Stimulated activated CD4-positive, alpha-beta T cell treated with anti-CD3 and anti-CD28 coated beads, Interleukin-12 subunit alpha, Interleukin-12 subunit beta, amount 100 ng/mL, for 48 hours (primary cell): Measurements from ENCODE around the gene RTN4RL1.

Experiments
- DNase-seq, 3 donors: peaks; one replicate each; pipeline ENCODE4 v3.0.0-alpha.2; 2020; ENCODE audit warnings: low read depth in 2 of 3, low spot score in 1 of 3

RTN4RL1 gene

GRCh38 chr17:2047590-2047989 is 22.5 kb upstream of the RTN4RL1 start:
- DNase-seq, result no peak

DNA sequence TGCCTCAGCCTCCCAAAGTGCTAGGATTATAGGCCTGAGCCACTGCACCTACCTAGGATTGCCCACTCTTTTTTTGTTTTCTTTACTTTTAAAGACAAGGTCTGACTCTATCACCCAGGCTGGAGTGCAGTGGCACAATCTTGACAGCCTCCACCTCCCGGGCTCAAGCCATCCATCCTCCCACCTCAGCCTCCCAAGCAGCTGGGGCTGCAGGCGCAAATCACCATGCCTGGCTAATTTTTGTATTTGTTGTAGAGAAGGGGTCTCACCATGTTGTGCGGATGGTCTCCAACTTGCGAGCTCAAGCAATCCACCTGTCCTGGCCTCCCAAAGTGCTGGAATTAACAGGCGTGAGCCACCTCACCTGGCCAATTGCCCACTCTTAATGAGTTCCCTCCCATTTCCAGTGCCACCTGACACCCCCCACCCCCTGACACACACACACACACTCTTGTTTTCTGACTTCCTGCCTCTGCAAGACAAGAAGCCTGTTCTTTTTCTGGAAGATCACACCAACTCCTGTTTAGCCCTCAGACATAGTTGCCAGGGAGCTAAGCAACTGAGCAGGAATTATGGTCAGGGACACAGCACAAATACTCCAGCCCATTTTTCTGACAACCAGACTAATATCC is 19.2 kb upstream of the RTN4RL1 start:
- no peak for DNase-seq

DNA sequence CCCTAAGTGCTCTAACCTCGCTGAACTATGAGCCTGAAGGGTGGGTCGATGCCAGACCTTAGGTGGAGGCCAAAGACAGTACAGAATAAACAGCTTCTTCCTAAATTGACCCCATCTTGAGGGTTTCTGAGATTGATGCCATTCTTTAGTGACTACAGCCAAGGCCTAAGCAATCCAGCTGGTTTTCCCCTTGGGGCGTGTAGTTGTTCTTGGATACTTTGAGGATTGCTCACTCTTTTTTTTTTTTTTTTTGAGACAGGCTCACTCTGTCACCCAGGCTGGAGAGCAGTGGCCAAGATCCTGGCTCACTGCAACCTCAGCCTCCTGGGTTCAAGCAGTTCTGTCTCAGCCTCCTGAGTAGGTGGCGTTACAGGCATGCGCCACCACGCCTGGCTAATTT is 18.7 kb upstream of the RTN4RL1 start:
- DNase-seq, result no peak

DNA sequence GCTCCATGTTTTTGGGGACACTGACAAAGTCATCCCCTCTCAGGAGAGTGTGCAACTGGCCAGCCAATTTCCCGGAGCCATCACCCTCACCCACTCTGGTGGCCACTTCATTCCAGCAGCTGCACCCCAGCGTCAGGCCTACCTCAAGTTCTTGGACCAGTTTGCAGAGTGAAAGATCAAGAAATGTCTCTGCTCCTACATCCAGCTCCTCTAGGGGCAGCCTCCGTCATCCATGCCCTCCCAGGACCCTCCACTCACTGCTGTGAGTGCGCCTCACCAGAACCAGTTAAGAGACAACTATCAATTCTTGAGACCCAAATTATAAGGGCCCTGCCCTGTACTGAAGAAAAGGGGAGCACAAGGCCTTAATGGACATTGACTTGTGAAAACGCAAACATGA is 17.8 kb upstream of the RTN4RL1 start:
- DNase-seq, result no peak

GRCh38 chr17:2042390-2042847 is 17.3 kb upstream of the RTN4RL1 start:
- DNase-seq, result no peak

GRCh38 chr17:2041561-2042389 is 16.6 kb upstream of the RTN4RL1 start, which contains the start of gene OVCA2:
TSS of gene OVCA2 (plus strand) at chr17:2042022. CDS start at chr17:2042048, 26 bp downstream.
- DNase-seq, result peak; percentile 91 to 96 (median 93)

GRCh38 chr17:2040942-2041560 is 15.9 kb upstream of the RTN4RL1 start:
- DNase-seq, result no peak

GRCh38 chr17:2040219-2040827 is 15.2 kb upstream of the RTN4RL1 start:
- DNase-seq, result no peak

DNA sequence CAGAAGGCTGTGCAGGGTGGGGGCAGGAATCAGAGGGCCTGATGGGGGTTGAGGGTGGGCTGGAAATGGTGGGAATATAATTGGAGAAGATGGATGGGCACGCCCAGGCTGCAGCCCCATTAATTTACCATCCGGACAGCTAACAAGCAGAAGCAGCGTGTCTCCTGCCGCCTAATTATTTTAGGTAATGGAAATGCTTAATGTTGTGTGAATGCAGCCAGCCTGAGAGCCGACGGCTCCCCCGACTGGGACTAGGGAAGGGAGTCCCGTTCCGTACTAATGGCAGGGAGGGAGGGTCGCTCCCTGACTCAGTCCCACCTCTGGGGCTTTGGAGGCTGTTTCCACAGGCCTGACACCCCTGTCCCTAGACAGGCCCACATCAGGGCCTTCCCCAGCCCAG is 12.0 kb upstream of the RTN4RL1 start:
- no peak for DNase-seq

DNA sequence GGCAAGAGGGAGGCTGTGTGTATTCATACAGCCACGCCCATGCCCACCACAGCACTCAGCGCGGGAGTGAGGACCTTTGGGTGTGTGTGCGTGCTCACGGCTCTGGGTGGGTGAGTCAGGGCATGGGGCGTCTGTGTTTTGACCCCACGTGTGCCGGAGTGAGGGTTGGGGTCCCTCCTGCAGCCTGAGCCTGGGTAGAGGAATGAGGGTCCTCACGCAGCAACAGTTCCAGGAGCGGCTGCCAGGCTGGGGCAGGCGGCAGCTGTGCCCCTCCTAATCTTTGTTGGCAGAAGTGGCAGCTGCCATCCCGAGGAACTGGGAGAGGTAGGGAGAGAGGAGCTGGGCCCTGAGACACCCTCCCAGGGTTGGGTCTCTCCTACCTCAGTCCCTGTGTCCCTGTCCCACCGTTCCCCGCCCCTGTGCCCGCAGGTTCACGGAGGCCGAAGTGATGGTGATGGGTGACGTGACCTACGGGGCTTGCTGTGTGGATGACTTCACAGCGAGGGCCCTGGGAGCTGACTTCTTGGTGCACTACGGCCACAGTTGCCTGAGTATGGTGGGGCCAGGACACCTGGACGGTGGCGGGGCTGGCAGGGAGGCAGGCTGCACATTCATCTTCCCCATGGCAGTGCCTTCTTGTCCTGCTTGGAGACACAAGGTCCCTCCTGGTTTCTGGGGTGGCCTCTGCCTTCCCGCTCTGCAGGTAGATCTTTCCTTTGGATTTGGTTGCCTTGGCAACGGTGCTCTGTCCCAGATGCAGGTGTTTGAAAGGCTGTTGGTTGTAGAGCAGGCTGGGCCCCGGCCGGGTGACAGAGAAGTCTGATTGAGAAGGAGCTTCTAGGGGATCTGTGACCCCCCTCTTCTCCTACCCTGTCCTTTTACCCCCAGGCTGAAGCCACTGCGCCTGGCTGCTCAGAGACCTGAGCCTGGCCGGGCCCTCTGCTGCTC is 10.7 kb upstream of the RTN4RL1 start:
- no peak for DNase-seq

DNA sequence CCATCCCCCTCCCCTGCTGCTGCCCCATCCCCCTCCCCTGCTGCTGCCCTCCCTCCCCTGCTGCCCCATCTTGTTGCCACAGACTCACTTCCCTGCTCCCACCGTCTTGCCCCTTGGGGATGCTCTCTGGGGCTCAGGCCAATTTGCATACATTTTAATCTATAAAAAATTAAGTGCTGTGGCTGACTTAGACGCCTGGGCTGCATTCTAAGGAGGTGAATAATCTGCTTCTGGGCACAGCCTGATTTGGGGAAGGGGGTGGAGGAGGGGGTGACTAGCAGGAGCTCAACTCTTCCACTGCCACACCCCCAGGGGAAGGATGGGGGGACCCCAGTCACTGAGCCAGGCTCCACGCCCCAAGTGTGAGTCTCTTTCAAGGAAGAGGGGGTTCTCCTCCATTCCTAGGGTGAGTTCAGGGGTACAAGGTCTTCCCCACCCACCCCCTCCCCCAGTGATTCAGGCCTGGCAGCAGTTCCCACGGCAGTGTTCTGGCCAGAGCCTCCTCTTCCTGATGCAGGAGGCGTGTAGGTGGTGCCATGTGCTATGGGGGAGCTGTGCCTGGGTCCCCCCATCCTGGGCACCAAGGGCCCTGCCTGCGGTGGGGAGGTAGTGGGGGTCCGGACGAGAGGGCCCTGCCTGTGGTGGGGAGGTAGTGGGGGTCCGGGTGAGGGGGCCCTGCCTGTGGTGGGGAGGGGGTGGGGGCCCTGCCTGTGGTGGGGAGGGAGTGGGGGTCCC is 9.8 kb upstream of the RTN4RL1 start:
- DNase-seq, result no peak

- DNase-seq, result no peak
Observed at GRCh38 chr17:2034157-2034556, 9.0 kb upstream of the RTN4RL1 start.

- no peak for DNase-seq
Observed at GRCh38 chr17:2033153-2033552, 8.0 kb upstream of the RTN4RL1 start.

DNA sequence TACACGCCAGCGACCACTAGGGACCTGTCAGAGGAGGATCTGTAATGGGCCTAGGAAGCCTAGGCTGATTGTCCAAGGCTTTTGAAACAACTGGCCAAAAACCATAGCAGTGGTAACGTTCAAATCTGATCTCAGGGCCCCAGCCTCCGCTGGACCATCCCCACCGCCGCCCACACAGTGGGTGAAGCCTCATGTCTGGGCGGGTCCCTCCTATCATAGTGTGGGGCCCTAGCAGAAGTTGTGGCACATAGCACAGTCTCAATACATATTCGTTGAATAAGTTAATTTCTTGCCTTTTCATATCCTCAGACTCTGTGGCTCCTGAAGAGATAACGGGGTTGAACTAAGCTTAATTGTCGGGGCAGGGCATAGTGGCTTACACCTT is 5.6 kb upstream of the RTN4RL1 start:
- no peak for DNase-seq

DNA sequence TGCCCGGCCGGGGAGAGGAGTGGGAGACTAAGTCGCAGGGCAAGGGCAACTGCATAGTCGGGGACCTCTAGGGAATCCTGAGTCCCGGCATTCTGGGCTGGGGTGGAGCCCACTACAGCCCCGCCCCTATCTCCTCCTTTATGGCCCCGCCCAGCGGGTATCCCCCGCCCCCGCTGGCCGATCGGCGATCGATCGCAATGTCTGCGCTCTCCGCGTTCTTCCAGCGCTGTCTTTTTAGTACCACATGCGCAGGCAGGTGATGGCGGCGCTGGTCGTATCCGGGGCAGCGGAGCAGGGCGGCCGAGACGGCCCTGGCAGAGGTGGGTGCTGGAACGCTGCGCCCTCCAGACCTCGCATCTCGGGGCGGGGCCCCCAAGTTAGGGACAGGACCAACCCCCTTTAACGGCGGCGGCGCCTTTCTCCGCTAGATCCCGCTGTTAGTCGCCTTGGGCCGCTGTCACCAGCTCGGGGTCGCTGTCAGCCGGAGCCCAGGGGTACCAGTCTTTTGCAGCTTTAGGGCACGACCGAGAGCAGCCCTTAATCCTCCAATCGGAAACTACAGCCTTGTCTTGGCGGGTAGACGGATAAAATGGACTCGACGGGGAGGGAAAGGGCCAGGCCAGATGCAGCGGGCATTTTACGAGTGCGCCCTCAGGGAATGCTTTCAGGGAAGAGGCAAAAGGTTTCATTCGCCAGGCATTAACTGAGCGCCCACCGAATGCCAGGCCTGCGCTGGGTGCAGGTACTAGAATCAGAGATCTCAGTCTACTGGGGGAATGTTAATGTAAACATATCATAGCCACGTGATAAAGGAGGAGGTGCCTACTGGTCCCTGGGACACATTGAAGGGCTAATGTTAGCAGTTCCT is 5.0 kb upstream of the RTN4RL1 start, which contains the start of gene DPH1:
TSS of gene DPH1 (plus strand) at position 243 of the 868 bp plus-strand sequence. CDS start at position 260, 17 bp downstream.
- DNase-seq, result peak; percentile 78 to 85 (median 85)

- no peak for DNase-seq
Observed at GRCh38 chr17:2028737-2029136, 3.6 kb upstream of the RTN4RL1 start.

DNA sequence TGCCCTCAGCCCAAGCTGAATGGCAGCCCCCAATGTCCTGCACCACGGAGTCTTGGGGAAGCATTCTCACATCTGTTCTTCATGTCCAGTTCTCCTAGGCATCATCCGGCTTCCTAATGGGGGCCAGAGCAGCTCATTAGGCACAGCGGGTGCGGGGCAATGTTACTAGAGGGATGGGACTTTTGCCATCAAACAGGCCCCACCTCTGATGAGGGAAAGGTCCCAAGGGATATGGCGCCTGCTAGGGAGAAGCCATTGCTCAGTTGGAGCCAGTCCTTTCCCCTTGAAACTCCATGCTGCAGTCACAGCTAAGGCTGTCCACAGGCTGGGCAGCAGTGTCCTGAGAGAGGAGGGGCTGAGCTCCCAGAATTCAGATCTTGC is 3.1 kb upstream of the RTN4RL1 start:
- DNase-seq, result no peak

DNA sequence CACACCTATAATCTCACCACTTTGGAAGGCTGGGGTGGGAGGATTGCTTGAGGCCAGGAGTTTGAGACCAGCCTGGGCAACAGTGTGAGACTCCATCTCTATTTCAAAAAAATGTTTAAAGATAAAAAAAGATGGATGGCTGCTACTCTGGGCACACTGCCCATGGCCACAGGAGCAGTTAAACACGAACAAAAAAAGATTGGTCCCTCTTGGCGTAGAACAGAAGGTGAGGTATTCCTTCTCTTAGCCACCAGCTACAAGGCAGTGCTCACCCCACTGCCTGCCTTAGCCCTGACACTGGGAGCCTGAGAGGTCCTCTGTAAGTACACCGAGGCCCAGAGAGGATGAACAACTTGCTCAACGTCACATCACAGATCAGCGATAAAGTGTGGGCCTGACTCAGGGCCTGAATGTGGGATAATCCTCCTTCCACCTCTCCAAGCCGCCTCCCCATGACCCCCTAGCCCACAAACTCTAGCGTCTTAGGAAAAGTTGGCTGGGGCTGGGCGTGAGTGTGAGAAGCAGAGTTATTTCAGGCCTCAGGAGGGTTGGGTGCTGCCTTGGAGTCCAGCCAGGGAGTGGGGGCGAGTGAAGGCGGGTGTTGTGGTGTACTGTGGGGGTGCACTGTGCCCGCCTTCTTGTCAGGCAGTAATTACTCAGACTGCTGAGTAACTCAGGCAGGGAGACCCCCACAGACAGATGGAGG is 2.5 kb upstream of the RTN4RL1 start:
- no peak for DNase-seq
